Right lobe of liver (tissue), 6 donors: ENCODE results near the gene PDE1C. TPM values are rescaled to one million over a fixed set of nuclear protein-coding genes. Genes with fewer than 3 reads are reported as not detected.

ENCODE experiments used
- ATAC-seq, 4 donors: fragments of 200-7000 bp; cut with Tn5 transposase; one replicate each; pipeline ENCODE4 v1.9.1; 2020; ENCODE audit warnings: mild to moderate bottlenecking in 4 of 4, moderate library complexity in 4 of 4
- DNase-seq, 3 donors: peaks; one replicate each; pipeline ENCODE4 v3.0.0-alpha.2; 2020
- H3K27ac ChIP-seq, 3 donors: fragments of 200-600 bp; one replicate each; pipeline ENCODE4 v1.8.0; 2022
- H3K27me3 ChIP-seq, 2 donors: fragments of 200-600 bp; one replicate each; pipeline ENCODE4 v1.8.0; 2022
- H3K36me3 ChIP-seq, 4 donors: fragments of 200-600 bp; sonication (generic) in 1 of 4; one replicate each; pipeline versions ENCODE4 v1.5.1 to v1.8.0; 2017 to 2022; ENCODE audit warnings: control low read depth in 1 of 4
- H3K4me1 ChIP-seq, 4 donors: fragments of 200-600 bp; sonication (generic) in 1 of 4; one replicate each; pipeline versions ENCODE4 v1.5.1 to v1.8.0; 2017 to 2022; ENCODE audit warnings: control low read depth in 1 of 4
- H3K4me3 ChIP-seq, 3 donors: fragments of 200-600 bp; one replicate each; pipeline ENCODE4 v1.8.0; 2022
- H3K9me3 ChIP-seq, 4 donors: fragments of 200-600 bp; sonication (generic) in 1 of 4; one replicate each; pipeline versions ENCODE4 v1.5.1 to v1.8.0; 2017 to 2022; ENCODE audit warnings: control low read depth in 1 of 4
- POLR2A ChIP-seq: fragments of 450-650 bp; IDR thresholded peaks from one replicate; pipeline ENCODE4 v1.6.1; 2017; ENCODE audit warnings: antibody characterized with exemption, mild to moderate bottlenecking
- WGBS: methylation state at CpG from one replicate; pipeline ENCODE4 v1.1.6; 2018; ENCODE audit warnings: low coverage, low lambda C conversion rate; ENCODE audit not compliant: insufficient coverage; ENCODE audit errors: missing lambda C conversion rate; 5-methylcytosine and 5-hydroxymethylcytosine counted together
- intact Hi-C, 2 donors: fragments of 100-400 bp; cut with DNase I; formaldehyde crosslinking; loops; one replicate each; pipeline versions ENCODE4 v1.11.2 to v1.14.1; 2022
- total RNA-seq, 6 experiments: library from RNA; depleted of rRNA in 2 of 6; stranded (reverse); fragments of >200 nt in 2 of 6; fragmentation: NEBNext Ultra II Directional in 3 of 6; extraction: Animal tissue kit (Norgen Biotek cat#: 25700) in 3 of 6; gene quantifications; one replicate each; pipeline versions ENCODE4 v1.1.0 to v1.2.4, GENCODE V29; 2016 to 2023
- TF ChIP-seq, protein P1 (sequence below), 4 donors: fragments of 200-600 bp in 3 of 4; fragments of 450-650 bp in 1 of 4; IDR thresholded peaks; one replicate each; pipeline versions ENCODE4 v1.5.1 to v1.8.0; 2016 to 2022; ENCODE audit warnings: antibody characterized with exemption in 4 of 4, mild to moderate bottlenecking in 2 of 4
- donor health status: DM: no; HTN: yes; CAD: no.
- donor health status: DM: no; HTN: no; CAD: no.
- donor health status: DM: no; HTN: no; CAD: no.
- donor health status: DM: no; HTN: yes; CAD: no.
- donor health status: DM: no; HTN: yes; CAD: no.

PDE1C gene
- total RNA-seq, 6 experiments from 2014 or later: 0.02 TPM; not detected in 5

- intact Hi-C loops: loop anchor here in 1 of 2 donors (10.0 kb wide), 1 partner anchor 457 kb away; no protein-coding TSS in a partner anchor
- no peaks in the 10 kb centered on the region for H3K4me1 ChIP-seq
- no peak for TF ChIP-seq POLR2A
- TF ChIP-seq, protein P1, sequence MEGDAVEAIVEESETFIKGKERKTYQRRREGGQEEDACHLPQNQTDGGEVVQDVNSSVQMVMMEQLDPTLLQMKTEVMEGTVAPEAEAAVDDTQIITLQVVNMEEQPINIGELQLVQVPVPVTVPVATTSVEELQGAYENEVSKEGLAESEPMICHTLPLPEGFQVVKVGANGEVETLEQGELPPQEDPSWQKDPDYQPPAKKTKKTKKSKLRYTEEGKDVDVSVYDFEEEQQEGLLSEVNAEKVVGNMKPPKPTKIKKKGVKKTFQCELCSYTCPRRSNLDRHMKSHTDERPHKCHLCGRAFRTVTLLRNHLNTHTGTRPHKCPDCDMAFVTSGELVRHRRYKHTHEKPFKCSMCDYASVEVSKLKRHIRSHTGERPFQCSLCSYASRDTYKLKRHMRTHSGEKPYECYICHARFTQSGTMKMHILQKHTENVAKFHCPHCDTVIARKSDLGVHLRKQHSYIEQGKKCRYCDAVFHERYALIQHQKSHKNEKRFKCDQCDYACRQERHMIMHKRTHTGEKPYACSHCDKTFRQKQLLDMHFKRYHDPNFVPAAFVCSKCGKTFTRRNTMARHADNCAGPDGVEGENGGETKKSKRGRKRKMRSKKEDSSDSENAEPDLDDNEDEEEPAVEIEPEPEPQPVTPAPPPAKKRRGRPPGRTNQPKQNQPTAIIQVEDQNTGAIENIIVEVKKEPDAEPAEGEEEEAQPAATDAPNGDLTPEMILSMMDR (IDR thresholded peaks at IDR 0.05): no peak
- DNase-seq: no peak
- no peaks in the 10 kb centered on the region for H3K9me3 ChIP-seq
- H3K27me3 ChIP-seq: no peaks in the 10 kb centered on the region
- no peak overlapping the region for H3K4me3 ChIP-seq
- H3K36me3 ChIP-seq: no peaks in the 10 kb centered on the region
- ATAC-seq: no peak
- no peak overlapping the region for H3K27ac ChIP-seq
These were observed 322.7 kb downstream of the PDE1C start for GRCh38 chr7:31747553-31747952.

DNA sequence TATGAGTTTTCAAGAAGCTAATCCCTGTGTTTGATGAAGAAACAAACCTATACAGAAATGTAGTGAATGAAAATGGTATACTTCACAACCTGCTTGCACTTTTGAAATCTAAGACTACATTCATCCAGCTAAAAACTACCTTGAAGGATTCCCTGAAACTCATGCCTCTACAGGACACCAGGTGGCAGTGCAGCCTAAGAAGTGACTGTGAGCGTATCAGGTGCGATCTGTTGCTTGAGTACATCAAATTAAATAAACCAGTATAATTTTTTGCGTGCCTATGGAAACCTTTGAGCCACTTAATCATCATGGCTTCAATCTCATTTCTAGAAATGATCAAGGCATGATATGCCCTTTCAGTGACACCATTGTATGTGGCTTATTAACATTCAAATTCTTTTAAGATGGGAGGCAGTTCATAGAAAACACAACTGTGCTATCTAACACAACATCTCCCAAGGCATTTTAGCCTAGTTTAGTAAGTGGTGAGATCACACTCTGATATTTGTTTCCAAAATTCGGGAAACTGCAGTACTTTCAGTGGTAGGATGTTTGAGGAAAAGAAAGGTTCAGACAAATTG, 325.8 kb downstream of the PDE1C start:
- DNase-seq: peak; percentile 45 to 58 (median 57)
- 3% methylated on average over 4 of the region's 4 CpGs for WGBS

DNA sequence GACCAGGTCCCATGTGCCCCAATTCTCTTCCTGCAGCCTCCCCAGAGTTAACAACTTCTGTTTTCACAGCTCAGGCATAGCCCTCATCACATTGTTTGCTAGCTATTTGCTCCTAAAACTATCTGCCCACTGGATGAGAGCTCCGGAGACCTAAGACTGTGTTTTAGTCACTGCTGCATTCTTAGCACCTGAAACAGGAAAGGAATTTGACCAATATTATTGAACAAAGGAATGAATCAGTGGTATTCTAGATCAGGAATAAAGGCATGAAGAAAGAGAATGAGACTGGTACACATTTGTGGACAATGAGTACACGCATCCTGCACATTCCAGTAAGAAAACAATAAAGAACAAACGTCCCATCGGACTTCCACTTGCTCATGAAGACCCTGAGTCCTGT, 328.4 kb downstream of the PDE1C start:
- Histone ChIP-seq H3K4me1 (no peaks in the 10 kb centered on the region), H3K4me3 (no peak overlapping the region), H3K27me3 (no peaks in the 10 kb centered on the region), H3K36me3 (no peaks in the 10 kb centered on the region), H3K27ac (no peak overlapping the region), H3K9me3 (no peaks in the 10 kb centered on the region)
- WGBS: 26% methylated on average over 4 of the region's 4 CpGs
- ATAC-seq (no peak), DNase-seq (no peak)
- TF ChIP-seq, protein P1 (IDR thresholded peaks at IDR 0.05): no peak
- TF ChIP-seq POLR2A: no peak
- intact Hi-C loops: loop anchor here in 1 of 2 donors (10.0 kb wide), 1 partner anchor 463 kb away; no protein-coding TSS in a partner anchor

More for the DNA sequence above, 325.8 kb downstream of the PDE1C start:
- intact Hi-C loops: loop anchor here in 1 of 2 donors (10.0 kb wide), 1 partner anchor 460 kb away; no protein-coding TSS in a partner anchor
- H3K27ac ChIP-seq: no peak overlapping the region
- no peaks in the 10 kb centered on the region for H3K27me3 ChIP-seq
- peak; percentile 87 to 91 (median 90) for ATAC-seq
- no peak overlapping the region for H3K4me3 ChIP-seq
- H3K4me1 ChIP-seq: no peaks in the 10 kb centered on the region
- no peaks in the 10 kb centered on the region for H3K9me3 ChIP-seq
- H3K36me3 ChIP-seq: no peaks in the 10 kb centered on the region
- TF ChIP-seq, protein P1 (IDR thresholded peaks at IDR 0.05): peak; percentile 83 to 90 (median 86)
- TF ChIP-seq POLR2A: no peak

- WGBS: 45% methylated on average over 11 of the region's 11 CpGs
- Histone ChIP-seq H3K9me3 (no peaks in the 10 kb centered on the region), H3K4me1 (no peaks in the 10 kb centered on the region), H3K4me3 (no peak overlapping the region), H3K27me3 (no peaks in the 10 kb centered on the region), H3K36me3 (no peaks in the 10 kb centered on the region), H3K27ac (no peak overlapping the region)
- no peak for TF ChIP-seq POLR2A
- TF ChIP-seq, protein P1 (IDR thresholded peaks at IDR 0.05): peak; percentile 76 to 84 (median 78)
- ATAC-seq (peak; percentile 84 to 95 (median 92)), DNase-seq (peak in 2 of 3 donors; percentile 32 to 57)
- intact Hi-C loops: no loop called here
These were observed 333.9 kb downstream of the PDE1C start for GRCh38 chr7:31735991-31736982.
